ENCODE measurements around the gene VPS8. TPM values are rescaled to one million over a fixed set of nuclear protein-coding genes. Genes with fewer than 3 reads are reported as not detected.

VPS8 gene
- total RNA-seq, 1 donor from 2014 or later: 40.1 TPM

DNA sequence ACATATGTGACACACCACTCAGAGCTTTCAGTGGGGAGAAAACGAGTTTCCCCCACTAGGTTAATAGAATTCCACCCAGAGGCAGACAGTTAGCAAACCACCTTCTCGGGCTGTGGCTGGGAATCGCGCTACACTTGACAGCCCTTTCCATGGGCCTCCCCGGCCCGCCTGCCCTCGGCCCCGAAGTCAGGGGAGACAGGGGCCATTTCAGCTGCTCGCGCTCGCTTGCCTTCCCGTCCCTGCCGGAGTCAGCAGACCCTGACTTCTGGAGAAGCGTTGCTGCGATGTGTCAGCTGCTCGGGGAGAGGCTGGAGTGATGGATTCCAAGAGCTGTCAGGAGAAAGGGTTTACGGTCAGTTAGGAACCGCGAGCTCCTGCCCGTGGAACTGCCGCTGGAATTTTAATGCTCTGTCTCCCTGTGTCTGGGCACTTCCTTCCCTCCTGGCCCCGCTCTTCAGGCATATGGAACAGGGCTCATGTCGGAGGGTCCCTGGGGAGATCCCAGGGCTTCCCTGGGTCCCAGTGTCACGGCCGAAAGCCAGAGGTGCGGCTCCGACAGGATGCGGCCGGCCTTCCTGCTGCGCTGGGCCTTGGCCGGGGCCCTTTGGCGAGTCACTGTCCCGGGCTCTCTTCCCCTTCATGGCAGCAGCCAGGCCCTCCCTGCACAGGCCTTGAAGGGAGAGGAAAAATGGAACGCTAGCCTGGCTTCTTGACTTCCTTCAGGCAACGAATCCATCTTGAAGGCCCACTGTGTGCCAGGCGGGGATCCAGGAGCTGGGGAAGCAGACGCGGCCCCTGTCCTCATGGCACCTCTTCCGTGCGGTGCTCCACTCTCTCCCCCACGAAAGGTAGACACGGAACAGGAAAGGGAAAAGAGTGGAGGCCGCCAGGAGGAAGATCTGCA is 38.4 kb upstream of the VPS8 start:
- H3K4me3 Mint-ChIP-seq (ENCODE audit: low read depth): no peak overlapping the region
- H3K4me1 Mint-ChIP-seq (ENCODE audit: low read depth): no peaks in the 10 kb centered on the region
- intact Hi-C loops (cut with micrococcal nuclease): no loop called here
- peaks cover 9% of the 10 kb centered on the region for H3K27me3 Mint-ChIP-seq (ENCODE audit: low read depth)
- no peak for DNase-seq (ENCODE audit: low spot score)
- H3K9me3 Mint-ChIP-seq: no peaks in the 10 kb centered on the region
- H3K27ac Mint-ChIP-seq: no peak overlapping the region
- H3K36me3 Mint-ChIP-seq (ENCODE audit: low read depth): no peaks in the 10 kb centered on the region

DNA sequence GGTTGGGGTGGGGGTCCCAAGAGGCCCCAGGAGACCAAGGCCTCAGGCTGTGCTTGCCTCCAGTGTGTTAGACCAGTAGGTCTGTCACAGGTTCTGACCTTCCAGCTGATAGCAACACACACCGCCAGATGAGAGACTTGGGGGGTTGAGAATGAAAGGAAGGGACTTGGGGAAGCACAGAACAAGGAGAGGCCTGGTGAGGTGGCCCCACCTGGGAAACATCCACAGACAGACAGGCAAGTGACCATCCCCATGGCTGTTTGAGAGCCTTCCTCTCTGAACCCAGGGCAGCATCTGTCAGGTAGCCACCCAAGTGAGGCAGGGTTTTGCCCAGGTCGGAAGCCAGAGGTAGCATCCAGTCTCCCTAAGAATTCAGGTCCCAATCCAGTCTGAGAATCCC is 35.0 kb upstream of the VPS8 start:
- DNase-seq (ENCODE audit: low spot score): no peak
- Mint-ChIP-seq H3K4me3 (ENCODE audit: low read depth) (no peak overlapping the region), H3K4me1 (ENCODE audit: low read depth) (no peaks in the 10 kb centered on the region), H3K36me3 (ENCODE audit: low read depth) (no peaks in the 10 kb centered on the region), H3K27me3 (ENCODE audit: low read depth) (peaks cover 14% of the 10 kb centered on the region), H3K27ac (no peak overlapping the region), H3K9me3 (no peaks in the 10 kb centered on the region)
- intact Hi-C loops (cut with micrococcal nuclease): loop anchor here (1.0 to 5.0 kb wide), 2 partner anchors 50 to 216 kb away; partner anchors contain the start of gene EPHB3

DNA sequence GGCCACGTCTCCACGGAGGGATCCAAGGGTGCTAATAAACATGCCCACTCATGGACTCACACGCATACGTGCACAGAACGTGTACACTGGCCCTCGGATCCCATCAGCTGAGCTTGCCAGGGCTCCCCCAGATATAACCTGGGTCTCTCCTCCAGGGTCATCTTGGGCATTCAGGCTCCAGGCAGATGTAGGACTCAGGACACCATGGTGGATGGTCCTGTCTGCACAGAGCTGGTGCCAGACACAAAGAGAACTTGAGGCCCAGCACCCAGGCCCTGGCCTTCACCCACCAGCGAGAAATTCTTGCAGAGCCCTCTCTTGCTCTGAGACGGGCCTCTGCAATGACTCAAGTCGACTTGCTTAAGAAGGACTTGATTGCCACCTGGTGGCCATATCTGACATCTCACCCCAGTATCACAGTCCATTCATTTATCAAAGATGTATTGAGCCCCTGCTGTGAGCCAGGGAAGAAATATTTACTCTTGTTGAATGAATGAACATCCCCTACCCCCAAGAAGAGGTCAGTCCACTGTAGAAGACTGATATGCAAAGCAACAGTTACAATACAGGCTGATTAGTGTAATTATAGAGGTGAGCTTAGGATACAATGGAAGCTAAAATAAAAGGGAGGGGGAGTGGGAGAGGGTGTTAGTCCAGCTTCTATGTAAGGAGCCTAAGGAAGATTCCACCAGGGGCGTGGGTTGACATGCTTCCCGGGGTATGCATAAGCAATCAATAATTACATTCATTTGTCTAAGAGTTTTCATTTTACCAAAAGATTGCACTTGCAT is 34.2 kb upstream of the VPS8 start:
- Mint-ChIP-seq H3K36me3 (ENCODE audit: low read depth) (no peaks in the 10 kb centered on the region), H3K27me3 (ENCODE audit: low read depth) (peaks cover 12% of the 10 kb centered on the region), H3K4me3 (ENCODE audit: low read depth) (no peak overlapping the region), H3K4me1 (ENCODE audit: low read depth) (no peaks in the 10 kb centered on the region), H3K27ac (no peak overlapping the region), H3K9me3 (no peaks in the 10 kb centered on the region)
- peak; percentile 70 for DNase-seq (ENCODE audit: low spot score)
- intact Hi-C loops (cut with micrococcal nuclease): loop anchor here (1.0 to 5.0 kb wide), 2 partner anchors 50 to 216 kb away; partner anchors contain the start of gene EPHB3

DNA sequence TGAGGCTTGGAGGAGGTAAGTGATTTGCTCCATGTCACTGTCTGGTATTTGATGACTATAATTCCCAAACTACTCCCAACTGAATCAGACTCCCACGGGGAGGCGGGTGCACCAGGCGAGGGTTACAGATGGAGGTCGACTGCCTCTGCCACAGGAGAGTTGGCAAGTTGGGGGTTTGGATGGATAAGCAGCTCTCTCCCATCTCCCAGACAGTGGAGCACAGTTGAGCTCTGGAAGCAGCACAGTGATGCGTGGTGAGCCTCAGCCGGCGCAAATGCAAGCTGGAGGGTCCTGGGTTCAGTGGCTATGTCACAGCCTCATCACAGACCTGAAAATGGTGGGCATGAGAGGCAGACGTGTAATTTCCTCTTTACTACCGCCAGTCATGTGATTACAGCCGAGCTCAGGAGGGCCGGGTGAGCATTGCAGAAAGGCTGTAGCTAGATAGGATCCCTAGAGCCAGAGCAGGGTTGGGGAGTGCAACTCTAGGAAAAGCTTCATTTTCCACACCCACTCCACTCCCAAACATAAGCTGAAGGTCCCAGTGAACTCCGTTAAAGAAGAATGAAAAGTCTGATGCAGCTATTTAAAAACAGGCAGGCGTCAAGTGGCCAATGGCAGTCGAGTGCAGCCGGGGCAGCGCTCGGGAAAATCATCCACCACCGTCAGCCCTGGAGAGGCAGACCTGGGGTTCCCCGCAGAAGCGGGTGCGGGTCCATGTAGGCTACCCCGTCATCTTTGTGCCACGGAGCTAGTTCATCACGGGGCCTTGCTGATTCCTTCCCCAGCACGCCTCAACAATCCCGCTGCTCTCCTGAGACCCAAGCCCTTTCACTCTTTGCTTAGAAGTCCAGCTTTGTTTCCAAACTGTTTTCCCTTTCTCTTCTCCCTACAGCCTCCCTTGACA is 33.3 kb upstream of the VPS8 start:
- H3K27me3 Mint-ChIP-seq (ENCODE audit: low read depth): peaks cover 12% of the 10 kb centered on the region
- no peak overlapping the region for H3K27ac Mint-ChIP-seq
- H3K36me3 Mint-ChIP-seq (ENCODE audit: low read depth): no peaks in the 10 kb centered on the region
- intact Hi-C loops (cut with micrococcal nuclease): loop anchor here (5.0 kb wide), 1 partner anchor 51 kb away; no protein-coding TSS in a partner anchor
- H3K4me1 Mint-ChIP-seq (ENCODE audit: low read depth): no peaks in the 10 kb centered on the region
- no peak for DNase-seq (ENCODE audit: low spot score)
- no peaks in the 10 kb centered on the region for H3K9me3 Mint-ChIP-seq
- H3K4me3 Mint-ChIP-seq (ENCODE audit: low read depth): no peak overlapping the region

DNA sequence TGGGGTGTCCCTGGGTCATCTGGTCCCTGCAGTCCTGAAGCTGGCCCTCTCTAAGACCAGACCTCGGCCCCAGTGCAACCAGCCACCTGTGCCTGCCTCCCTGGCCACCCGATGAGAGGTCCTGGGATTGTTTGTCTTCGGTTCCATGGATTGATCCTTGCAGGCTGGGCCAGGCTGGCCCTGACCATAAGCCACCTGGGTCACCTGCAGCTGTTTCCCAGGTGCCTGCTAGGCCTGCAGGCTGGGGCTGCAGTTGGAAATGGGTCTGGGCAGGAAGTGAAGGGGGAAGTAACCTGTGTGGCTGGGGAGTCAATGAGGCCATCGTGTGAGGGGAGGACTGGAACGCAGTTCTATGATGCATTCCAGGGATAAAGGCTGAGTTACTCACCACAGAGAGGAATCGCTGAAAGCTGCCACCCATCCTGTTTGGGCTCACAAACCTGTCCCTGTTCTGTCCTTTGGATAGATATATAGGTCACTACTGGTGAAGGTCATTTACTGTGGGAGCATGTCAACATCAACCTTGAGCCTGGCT is 30.9 kb upstream of the VPS8 start:
- Mint-ChIP-seq H3K4me1 (ENCODE audit: low read depth) (peaks cover 14% of the 10 kb centered on the region), H3K4me3 (ENCODE audit: low read depth) (no peak overlapping the region), H3K36me3 (ENCODE audit: low read depth) (no peaks in the 10 kb centered on the region), H3K9me3 (no peaks in the 10 kb centered on the region), H3K27ac (no peak overlapping the region), H3K27me3 (ENCODE audit: low read depth) (peaks cover 11% of the 10 kb centered on the region)
- no peak for DNase-seq (ENCODE audit: low spot score)
- intact Hi-C loops (cut with micrococcal nuclease): no loop called here

DNA sequence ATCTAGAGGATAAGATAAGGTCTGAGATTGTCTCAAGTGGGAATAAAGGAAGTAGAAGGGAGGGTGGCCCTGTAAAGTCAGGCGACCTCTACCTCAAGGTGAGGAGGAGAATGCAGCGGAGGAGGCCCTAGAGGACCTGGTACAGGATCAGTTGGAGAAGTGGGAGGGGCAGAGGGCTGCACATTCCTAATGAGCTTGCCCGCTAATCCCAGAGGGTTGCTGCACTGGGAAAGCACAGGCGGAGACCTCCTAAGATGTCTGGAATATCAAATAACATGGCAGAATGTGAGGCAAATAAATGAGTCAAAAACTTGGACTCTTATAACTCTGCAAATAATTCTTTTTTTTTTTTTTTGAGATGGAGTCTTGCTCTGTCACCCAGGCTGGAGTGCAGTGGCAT is 30.2 kb upstream of the VPS8 start:
- no peak for DNase-seq (ENCODE audit: low spot score)
- Mint-ChIP-seq H3K4me3 (ENCODE audit: low read depth) (no peak overlapping the region), H3K4me1 (ENCODE audit: low read depth) (peaks cover 22% of the 10 kb centered on the region), H3K27me3 (ENCODE audit: low read depth) (peaks cover 11% of the 10 kb centered on the region), H3K9me3 (no peaks in the 10 kb centered on the region), H3K36me3 (ENCODE audit: low read depth) (no peaks in the 10 kb centered on the region), H3K27ac (no peak overlapping the region)
- intact Hi-C loops (cut with micrococcal nuclease): no loop called here

DNA sequence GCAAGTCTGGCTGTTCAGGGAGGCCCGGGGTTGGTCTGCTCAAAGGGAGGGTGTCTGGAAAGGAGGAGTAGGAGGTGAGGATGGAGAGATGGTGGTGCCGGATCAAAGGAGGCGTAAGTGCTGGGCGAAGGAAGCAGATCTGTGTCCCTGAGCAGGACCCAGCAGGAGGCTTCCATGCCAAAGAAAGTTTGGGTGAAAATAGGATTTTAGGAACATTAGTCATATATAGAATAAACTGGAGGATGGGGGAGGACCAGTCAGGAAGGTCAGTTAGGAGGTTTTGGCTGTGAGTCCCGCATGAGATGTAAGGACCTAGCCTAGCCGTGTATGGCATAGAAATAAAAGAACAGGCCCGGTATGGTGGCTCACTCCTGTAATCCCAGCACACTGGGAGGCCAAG is 28.6 kb upstream of the VPS8 start:
- Mint-ChIP-seq H3K27me3 (ENCODE audit: low read depth) (peaks cover 10% of the 10 kb centered on the region), H3K27ac (no peak overlapping the region), H3K36me3 (ENCODE audit: low read depth) (no peaks in the 10 kb centered on the region), H3K4me1 (ENCODE audit: low read depth) (peaks cover 25% of the 10 kb centered on the region), H3K9me3 (no peaks in the 10 kb centered on the region), H3K4me3 (ENCODE audit: low read depth) (no peak overlapping the region)
- intact Hi-C loops (cut with micrococcal nuclease): no loop called here
- DNase-seq (ENCODE audit: low spot score): no peak

DNA sequence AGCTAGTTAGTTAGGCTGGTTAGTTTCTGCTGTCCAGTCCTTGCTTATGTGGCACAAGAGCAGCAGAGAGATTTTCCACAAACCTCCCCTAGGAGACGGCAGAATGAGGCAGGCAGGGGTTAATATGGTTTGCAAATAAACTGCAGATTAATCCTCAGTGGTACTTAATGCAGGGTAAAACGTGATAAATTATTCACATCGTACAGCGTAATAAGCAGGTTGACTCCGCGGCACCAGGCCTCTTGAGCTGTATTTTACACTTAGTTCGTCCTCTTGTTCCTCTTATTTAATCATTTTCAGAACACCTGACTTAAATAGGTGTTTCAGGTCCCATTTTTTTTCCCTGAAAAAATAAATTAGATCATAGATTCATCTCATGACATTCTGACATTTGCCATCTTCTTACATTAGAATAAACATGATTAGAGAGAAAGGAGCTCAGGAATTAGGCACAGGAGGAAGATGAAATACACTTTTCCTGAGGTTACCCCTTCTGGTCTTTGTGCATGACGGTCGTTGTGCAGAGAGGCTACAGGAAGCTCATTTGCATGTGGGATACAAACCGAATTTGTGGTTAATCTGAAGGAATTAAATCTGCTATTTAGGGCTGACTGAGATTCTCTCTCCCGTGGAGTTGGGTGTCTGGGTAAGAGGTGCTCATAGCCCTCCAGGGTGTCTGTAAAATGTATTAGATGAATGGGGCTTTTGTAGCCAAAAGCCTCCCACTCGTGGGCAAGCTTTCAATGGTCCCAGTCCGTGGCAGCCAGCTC is 27.1 kb upstream of the VPS8 start:
- intact Hi-C loops (cut with micrococcal nuclease): no loop called here
- no peaks in the 10 kb centered on the region for H3K36me3 Mint-ChIP-seq (ENCODE audit: low read depth)
- H3K27ac Mint-ChIP-seq: no peak overlapping the region
- no peak for DNase-seq (ENCODE audit: low spot score)
- H3K27me3 Mint-ChIP-seq (ENCODE audit: low read depth): peaks cover 7% of the 10 kb centered on the region
- H3K9me3 Mint-ChIP-seq: no peaks in the 10 kb centered on the region
- peaks cover 25% of the 10 kb centered on the region for H3K4me1 Mint-ChIP-seq (ENCODE audit: low read depth)
- no peak overlapping the region for H3K4me3 Mint-ChIP-seq (ENCODE audit: low read depth)

DNA sequence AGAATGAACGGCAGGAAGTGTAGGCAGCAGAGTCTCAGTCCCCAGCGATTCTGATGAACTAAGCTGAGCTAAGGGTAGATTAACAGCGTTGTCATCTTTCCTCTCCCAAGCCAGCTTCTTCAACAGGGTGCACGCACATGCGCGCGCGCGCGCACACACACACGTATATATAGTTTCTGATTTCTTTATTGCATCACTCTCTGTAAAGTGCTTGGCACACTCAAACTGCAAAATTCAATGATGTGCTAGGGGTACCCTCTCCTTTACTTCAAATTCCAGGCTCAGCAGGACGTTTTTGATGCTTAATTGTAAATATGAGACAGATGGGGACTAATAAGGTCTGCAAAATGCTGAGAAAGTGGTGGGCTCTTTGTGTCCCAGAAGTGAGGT is 26.1 kb upstream of the VPS8 start:
- no peaks in the 10 kb centered on the region for H3K9me3 Mint-ChIP-seq
- DNase-seq (ENCODE audit: low spot score): no peak
- peaks cover 2% of the 10 kb centered on the region for H3K27me3 Mint-ChIP-seq (ENCODE audit: low read depth)
- peaks cover 25% of the 10 kb centered on the region for H3K4me1 Mint-ChIP-seq (ENCODE audit: low read depth)
- intact Hi-C loops (cut with micrococcal nuclease): no loop called here
- H3K4me3 Mint-ChIP-seq (ENCODE audit: low read depth): no peak overlapping the region
- no peak overlapping the region for H3K27ac Mint-ChIP-seq
- no peaks in the 10 kb centered on the region for H3K36me3 Mint-ChIP-seq (ENCODE audit: low read depth)

DNA sequence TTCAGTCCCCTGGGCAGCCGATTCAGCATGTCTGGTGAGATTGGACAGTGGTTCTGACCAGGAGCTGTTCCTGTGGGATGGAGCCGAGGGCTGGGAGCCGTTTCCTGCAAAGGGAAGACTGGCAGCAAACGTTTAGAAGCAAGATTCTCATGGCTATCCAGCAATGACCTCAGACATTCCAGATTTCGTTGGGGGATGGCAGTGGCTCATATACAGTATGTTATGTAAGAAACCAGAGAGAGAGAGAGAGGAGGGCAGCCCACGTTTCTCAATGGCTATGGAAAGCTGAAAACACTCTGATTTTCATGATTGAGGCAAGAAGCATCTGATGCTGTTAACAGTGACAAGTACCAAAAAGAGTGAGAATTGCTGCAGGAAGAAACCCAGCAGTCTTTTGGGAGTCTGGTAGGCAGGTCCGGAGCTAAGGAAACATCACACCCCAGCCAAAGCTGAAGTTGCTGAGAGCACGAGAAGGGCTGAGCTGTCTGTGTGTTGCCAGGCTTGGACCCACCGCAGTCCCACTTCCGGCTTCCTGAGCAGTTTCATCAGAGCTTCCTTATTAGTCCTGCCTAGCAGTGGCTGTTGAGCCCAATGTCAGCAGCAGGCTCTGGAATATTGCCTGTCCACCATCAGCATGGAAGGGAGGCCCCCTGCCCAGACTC is 25.6 kb upstream of the VPS8 start:
- H3K9me3 Mint-ChIP-seq: no peaks in the 10 kb centered on the region
- peaks cover 5% of the 10 kb centered on the region for H3K27me3 Mint-ChIP-seq (ENCODE audit: low read depth)
- peaks cover 25% of the 10 kb centered on the region for H3K4me1 Mint-ChIP-seq (ENCODE audit: low read depth)
- no peak for DNase-seq (ENCODE audit: low spot score)
- intact Hi-C loops (cut with micrococcal nuclease): no loop called here
- no peaks in the 10 kb centered on the region for H3K36me3 Mint-ChIP-seq (ENCODE audit: low read depth)
- no peak overlapping the region for H3K4me3 Mint-ChIP-seq (ENCODE audit: low read depth)
- H3K27ac Mint-ChIP-seq: no peak overlapping the region

DNA sequence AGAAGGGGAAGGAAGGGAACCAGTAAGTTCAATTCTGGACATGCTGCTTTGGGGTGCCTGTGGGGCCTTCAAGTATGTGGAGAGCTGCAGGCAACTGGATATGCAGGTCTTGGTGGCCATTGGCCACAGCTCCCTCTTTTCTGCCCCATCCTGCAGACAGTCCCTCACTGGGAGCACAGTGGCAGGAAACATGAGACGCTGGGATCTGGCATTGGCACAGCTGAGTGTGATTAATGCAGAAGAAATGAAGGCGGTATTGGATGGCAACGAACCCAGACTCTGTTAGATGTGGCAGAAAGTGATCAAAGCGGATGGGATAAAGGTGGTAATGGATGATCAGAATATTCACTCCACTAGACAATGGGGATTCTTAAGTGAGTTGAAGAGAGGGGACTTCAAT is 23.2 kb upstream of the VPS8 start:
- Mint-ChIP-seq H3K4me3 (ENCODE audit: low read depth) (no peak overlapping the region), H3K36me3 (ENCODE audit: low read depth) (no peaks in the 10 kb centered on the region), H3K9me3 (no peaks in the 10 kb centered on the region), H3K27me3 (ENCODE audit: low read depth) (peaks cover 11% of the 10 kb centered on the region), H3K27ac (no peak overlapping the region), H3K4me1 (ENCODE audit: low read depth) (peaks cover 25% of the 10 kb centered on the region)
- intact Hi-C loops (cut with micrococcal nuclease): no loop called here
- DNase-seq (ENCODE audit: low spot score): no peak

All from activated T-helper 2 cell treated with anti-CD3 and anti-CD28 coated beads, Interferon-gamma antibody, Interleukin-2, Interleukin-4, amounts not matched to agents 10 μg/mL and 5 μg/mL and 100 μg/mL, durations not matched to agents 14 hours and 24 hours and 36 hours (primary cell).